Measurements from ENCODE around the gene TMOD1.

GRCh38 chr9:97480174-97480573, 21.3 kb upstream of the TMOD1 start:
- TF ChIP-seq CTCF (IDR thresholded peaks at IDR 0.05) (no peak), POLR2A (IDR thresholded peaks at IDR 0.05) (no peak)

Measured in thyroid gland (tissue), 4 donors.